Ishikawa (cell line): ENCODE data around the gene REXO4.

ENCODE experiments used
- CEBPB ChIP-seq: IDR thresholded peaks from 2 replicates; pipeline ENCODE4 v1.6.1; 2012
- CREB1 ChIP-seq: IDR thresholded peaks from 2 replicates; pipeline ENCODE4 v1.6.1; 2012; ENCODE audit warnings: low read depth
- EGR1 ChIP-seq: IDR thresholded peaks from 2 replicates; pipeline ENCODE4 v1.6.1; 2012
- EP300 ChIP-seq: IDR thresholded peaks from 2 replicates; pipeline ENCODE4 v1.6.1; 2012; ENCODE audit warnings: borderline replicate concordance
- FOXM1 ChIP-seq: IDR thresholded peaks from 2 replicates; pipeline ENCODE4 v1.6.1; 2012; ENCODE audit warnings: low read depth, borderline replicate concordance
- MAX ChIP-seq: IDR thresholded peaks from 2 replicates; pipeline ENCODE4 v1.6.1; 2012
- NFIC ChIP-seq: IDR thresholded peaks from 2 replicates; pipeline ENCODE4 v1.6.1; 2012
- RAD21 ChIP-seq: IDR thresholded peaks from 2 replicates; pipeline ENCODE4 v1.6.1; 2012; ENCODE audit warnings: low read depth
- REST ChIP-seq: IDR thresholded peaks from 2 replicates; pipeline ENCODE4 v1.6.1; 2012; ENCODE audit warnings: low read depth, mild to moderate bottlenecking
- TAF1 ChIP-seq: IDR thresholded peaks from 2 replicates; pipeline ENCODE4 v1.6.1; 2012; ENCODE audit warnings: low read depth, mild to moderate bottlenecking
- TCF12 ChIP-seq: IDR thresholded peaks from 2 replicates; pipeline ENCODE4 v1.6.1; 2012; ENCODE audit warnings: low read depth
- TEAD4 ChIP-seq: IDR thresholded peaks from 2 replicates; pipeline ENCODE4 v1.6.1; 2012
- USF1 ChIP-seq: IDR thresholded peaks from 2 replicates; pipeline ENCODE4 v1.6.1; 2012
- YY1 ChIP-seq: IDR thresholded peaks from 2 replicates; pipeline ENCODE4 v1.6.1; 2012; ENCODE audit warnings: low read depth
- ZBTB7A ChIP-seq: IDR thresholded peaks from 2 replicates; pipeline ENCODE4 v1.6.1; 2012; ENCODE audit warnings: low read depth

REXO4 gene

GRCh38 chr9:133356391-133357091, 61.3 kb downstream of the REXO4 start, which contains the start of the genes SURF1 and SURF2:
Gene SURF1 (minus strand): TSS chr9:133356487. CDS start chr9:133356453, 34 bp downstream.
Gene SURF2 (plus strand): TSS chr9:133356550. CDS start chr9:133356593, 43 bp downstream.
- TF ChIP-seq TEAD4 (no peak), TCF12 (0 out of 2 replicates have a peak, but pooled peaks have one; percentile 23), EP300 (no peak), CREB1 (no peak), TAF1 (peak; percentile 71), YY1 (peak; percentile 90), NFIC (no peak), FOXM1 (no peak), REST (no peak), EGR1 (peak; percentile 95), CEBPB (no peak), USF1 (peak; percentile 42; the same call in 1 of the 2 replicates), RAD21 (peak; percentile 8; the same call in 1 of the 2 replicates), ZBTB7A (no peak), MAX (peak; percentile 42; the same call in 1 of the 2 replicates)
